ENCODE results near the gene POLR2B. TPM values are rescaled to one million over a fixed set of nuclear protein-coding genes. Genes with fewer than 3 reads are reported as not detected.
"Not testable (repeated sequence)": the region's sequence is repeated elsewhere in the genome, so short reads cannot be mapped to it uniquely, and the experiment has no call there.

POLR2B gene
- total RNA-seq: 70.2 and 71.7 TPM in 2 replicates

DNA sequence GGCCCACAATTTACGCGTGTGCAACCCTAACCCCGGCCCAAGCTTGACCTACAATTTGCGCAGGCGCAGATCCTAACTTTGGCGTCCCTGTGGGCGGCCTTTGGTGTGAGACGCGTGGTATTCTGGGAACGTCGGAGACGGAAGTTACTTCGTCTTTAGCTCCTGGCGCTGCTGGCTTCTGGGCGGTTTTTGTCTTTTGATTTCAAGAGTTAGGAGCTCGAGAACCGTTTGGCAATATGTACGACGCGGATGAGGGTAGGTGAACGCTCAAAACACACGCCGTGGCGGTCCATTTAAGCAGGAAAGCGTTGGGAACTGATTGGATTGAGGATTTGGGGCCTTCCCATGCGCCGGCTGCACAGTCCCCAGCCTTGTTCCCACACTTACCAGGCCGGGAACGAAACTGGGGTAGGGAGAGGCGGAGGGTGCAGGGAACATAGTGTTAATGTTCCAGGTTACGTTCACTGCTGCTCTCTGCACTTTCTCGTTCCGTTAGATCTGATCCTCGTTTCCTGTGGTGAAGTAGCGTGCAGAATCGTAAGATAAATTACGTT, at the start of gene POLR2B:
Gene POLR2B (plus strand): TSS at position 147 of the 554 bp plus-strand sequence. CDS start 90 bp downstream, at position 237.
- peak; percentile 94 to 95 for DNase-seq (ENCODE audit: low read depth in 2 of 2)

DNA sequence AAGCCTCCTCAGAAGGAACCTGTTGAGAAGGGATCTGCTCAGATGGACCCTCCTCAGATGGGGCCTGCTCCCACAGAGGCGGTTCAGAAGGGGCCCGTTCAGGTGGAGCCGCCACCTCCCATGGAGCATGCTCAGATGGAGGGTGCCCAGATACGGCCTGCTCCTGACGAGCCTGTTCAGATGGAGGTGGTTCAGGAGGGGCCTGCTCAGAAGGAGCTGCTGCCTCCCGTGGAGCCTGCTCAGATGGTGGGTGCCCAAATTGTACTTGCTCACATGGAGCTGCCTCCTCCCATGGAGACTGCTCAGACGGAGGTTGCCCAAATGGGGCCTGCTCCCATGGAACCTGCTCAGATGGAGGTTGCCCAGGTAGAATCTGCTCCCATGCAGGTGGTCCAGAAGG, 48.1 kb upstream of the POLR2B start:
- no peak for DNase-seq (ENCODE audit: low read depth in 2 of 2)

DNA sequence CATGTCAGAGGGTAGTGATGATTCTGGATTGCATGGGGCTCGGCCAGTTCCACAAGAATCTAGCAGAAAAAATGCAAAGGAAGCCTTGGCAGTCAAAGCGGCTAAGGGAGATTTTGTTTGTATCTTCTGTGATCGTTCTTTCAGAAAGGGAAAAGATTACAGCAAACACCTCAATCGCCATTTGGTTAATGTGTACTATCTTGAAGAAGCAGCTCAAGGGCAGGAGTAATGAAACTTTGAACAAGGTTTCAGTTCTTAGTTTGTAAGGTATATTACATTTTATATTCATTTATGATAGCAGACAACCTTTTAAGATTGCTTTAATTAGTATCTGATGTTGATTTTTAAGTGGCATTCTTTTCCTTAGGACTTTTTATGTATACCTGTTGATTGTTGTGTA, 46.8 kb upstream of the POLR2B start:
- no peak for DNase-seq (ENCODE audit: low read depth in 2 of 2)

DNA sequence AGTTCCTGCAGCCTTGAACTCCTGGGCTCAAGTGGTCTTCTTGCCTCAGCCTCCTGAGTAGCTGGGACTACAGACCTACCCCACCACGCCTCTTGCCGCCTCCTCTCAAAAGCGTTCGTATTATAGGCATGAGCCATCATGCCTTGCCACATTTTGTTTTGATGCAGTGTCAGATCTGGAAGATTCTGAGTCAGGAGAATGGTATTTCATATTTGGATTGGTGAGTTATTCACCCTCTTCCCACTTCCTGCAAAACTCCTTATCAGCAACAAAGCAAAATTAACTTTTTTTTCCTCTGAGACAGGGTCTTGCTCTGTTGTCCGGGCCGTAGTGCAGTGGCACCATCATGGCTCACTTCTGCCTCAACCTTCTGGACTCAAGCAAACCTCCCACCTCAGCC, 41.4 kb upstream of the POLR2B start:
- peak in 1 of 2 donors; percentile 76 for DNase-seq (ENCODE audit: low read depth in 2 of 2)

DNA sequence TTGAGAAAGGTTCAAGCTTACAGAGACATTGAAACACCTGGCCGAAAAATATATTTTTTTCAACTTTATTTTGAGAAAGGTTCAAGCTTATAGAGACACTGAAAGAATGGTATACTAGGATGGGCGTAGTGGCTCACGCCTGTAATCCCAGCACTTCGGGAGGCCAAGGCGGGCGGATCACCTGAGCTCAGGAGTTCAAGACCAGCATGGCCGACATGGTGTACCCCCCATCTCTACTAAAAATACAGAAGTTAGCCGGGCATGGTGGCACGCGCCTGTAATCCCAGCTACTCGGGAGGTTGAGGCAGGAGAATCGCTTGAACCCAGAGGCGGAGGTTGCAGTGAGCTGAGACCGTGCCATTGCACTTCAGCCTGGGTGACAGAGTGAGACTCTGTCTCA, 38.9 kb upstream of the POLR2B start:
- DNase-seq (ENCODE audit: low read depth in 2 of 2): not testable (repeated sequence)

DNA sequence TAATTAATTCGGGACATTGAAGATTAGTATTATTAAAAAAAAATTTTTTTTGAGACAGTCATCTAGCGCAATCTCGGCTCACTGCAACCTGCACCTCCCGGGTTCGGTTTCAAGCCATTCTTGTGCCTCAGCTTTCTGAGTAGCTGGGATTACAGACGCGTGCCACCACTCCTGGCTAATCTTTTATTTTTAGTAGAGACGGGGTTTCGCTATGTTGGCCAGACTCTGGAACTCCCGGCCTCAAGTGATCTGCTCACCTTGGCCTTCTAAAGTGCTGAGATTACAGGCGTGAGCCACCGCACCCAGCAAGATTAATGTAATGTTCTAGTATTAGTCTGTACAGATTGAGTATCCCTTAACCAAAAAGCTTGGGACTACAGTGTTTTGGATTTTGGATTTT, 38.3 kb upstream of the POLR2B start:
- DNase-seq (ENCODE audit: low read depth in 2 of 2): no peak

DNA sequence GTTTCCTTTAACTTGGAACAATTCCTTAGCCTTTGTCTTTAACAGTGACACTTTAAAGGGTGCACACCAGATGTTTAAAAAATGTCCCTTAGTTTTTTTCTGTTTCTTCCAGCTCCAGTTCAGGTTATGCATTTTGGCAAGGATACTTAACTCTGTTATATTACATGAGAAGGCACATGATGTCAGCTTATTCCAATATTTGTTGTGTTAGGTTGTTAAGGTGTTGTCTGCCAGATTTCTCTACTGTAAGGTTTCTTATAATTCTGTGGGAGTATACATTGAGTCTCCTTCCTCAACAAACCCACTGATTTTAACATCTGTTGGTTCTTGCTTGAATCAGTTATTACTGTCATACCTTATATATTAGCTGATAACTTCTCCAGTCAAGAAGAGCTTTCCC, 37.7 kb upstream of the POLR2B start:
- DNase-seq (ENCODE audit: low read depth in 2 of 2): no peak

DNA sequence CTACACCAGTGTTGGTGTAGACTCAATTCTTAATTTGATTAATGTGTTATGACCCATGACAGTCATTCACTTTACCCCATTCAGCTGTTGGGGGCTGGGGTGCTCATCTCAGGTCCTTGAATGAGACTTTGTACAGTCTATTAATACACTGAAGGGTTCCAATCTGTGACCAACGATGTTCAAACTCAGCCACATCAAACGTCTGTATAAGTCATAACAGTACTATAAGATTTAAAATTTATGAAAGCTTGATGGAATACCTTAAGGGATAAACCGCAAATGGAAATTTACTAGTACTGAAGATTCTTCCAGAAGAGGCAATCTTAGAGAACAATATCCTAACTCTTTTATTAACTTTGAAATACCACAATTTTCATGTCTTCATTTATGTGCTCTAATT, 37.3 kb upstream of the POLR2B start:
- no peak for DNase-seq (ENCODE audit: low read depth in 2 of 2)

DNA sequence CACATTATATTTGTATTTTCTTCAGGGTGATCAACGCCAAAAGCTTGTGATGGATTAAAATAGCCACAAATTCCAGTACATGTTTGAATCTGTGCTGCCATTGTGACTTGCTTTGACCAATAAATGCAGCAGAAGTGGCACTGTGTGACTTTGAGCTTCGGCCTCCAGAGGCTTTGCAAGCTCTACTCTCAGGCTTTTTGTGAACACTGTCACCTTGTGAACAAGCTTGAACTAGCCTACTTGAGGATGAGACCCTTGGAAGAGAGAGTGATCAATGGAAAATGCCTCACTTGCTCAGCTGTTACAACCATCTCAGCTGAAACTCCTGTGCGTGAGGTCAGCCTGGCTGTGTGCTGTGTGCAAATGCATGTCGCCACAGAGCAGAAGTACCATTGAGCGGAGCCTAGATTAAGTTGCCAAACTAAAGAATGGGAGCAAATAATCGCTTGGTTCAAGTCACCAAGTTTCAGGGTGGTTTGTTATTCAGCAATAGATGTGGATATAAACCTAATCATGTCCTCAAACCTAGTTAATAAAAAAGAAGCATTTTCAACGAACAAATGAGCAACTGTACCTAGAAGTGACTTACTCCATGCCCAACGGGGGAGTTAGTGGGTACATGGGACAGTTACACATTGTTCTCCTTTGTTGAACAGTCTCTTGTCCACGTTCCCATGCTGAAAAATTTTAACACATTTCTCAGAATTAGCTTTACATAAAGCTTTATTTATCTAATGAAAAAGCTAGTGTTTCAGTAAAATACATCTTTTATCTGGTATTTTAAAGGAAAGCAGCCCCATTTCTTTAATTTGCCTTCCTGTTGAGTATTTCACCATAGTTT, 24.8 kb upstream of the POLR2B start:
- no peak for DNase-seq (ENCODE audit: low read depth in 2 of 2)

DNA sequence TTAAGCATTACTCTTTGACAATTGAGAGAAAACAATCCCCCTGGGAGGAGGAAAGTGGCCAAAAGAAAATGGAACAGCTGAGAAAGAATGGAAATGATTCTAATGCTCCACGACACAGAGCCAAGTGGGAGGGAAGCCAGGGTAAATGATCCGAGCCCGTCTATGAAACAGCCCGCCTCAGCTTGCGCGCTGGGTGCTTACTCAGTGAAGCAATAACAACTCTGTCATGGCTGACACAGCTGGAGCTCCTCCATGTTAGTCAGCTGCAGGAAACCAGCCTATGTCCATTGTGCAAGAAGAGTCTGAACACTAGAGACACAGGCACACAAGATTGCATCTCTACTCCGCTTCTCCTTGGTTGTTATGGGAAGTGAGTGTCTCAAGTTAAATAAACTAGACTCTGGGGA, 20.6 kb upstream of the POLR2B start:
- DNase-seq (ENCODE audit: low read depth in 2 of 2): peak; percentile 92 to 95

DNA sequence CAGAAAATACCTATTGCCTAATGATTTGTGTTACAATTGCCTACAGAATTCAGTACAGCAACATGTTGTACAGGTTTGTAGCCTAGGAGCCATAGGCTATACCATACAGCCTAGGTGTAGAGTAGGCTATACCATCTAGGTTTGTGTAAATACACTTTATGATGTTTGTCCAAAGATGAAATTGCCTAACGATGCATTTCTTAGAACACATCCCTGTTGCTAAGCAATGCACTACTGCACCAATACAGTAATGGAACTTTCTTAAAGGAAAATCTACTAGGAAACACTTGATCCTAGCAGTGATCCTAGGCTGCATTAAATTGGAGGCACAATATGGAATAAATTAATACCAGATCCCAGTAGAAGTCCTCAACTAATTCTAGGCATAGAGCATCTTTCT, 19.6 kb upstream of the POLR2B start:
- DNase-seq (ENCODE audit: low read depth in 2 of 2): no peak

DNA sequence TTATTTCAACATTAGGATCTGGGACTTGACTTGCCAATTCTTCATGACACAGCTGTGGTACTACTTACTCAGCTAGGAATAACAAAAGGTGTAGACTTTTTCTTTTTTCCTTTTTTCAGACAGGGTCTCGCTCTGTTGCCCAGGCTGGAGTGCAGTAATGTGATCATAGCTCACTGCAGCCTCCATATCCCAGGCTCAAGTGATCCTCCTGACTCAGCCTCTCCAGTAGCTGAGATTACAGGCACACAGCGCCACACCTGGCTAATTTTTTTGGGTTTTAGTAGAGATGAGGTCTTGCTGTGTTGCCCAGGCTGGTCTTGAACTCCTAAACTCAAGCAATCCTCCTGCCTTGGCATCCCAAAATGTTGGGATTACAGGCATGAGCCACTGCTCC, 17.6 kb upstream of the POLR2B start:
- DNase-seq (ENCODE audit: low read depth in 2 of 2): no peak

DNA sequence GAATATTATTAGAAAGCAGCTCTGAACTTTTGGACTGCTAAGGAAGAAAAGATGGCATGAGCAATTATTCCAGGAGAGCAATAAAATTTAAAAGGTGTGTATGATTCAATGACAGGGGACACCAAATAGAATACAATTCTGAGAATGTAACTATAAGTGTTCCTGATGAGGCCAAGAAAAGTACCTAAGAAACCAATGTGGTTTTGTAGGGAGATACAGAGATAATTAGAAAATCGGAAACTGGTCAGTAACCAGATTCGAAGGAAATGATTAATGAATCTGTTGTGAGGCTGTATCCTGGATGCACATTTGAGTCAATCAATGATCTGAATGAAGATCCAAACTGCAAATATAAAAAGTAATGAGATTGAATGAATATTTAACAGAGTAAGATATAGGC, 7.3 kb upstream of the POLR2B start:
- DNase-seq (ENCODE audit: low read depth in 2 of 2): no peak

DNA sequence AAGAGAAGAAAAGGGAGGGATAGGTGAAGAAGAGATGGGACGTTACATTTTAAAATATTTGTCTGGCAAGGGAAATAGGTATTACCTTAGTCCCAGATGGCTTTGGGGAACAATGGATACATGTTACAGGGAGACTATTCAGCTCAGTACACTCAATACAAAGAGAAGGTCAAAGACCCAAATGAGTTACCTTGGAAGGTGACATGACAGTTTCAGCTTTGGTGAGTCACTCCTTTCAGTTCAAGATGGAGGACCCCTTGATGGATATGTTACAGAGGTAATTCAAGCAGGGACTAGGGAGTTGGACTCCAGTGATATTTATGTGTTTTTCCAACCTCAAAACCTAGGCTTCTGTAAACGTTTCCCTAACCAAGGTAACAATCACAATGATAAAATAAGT, 6.3 kb upstream of the POLR2B start:
- DNase-seq (ENCODE audit: low read depth in 2 of 2): no peak

DNA sequence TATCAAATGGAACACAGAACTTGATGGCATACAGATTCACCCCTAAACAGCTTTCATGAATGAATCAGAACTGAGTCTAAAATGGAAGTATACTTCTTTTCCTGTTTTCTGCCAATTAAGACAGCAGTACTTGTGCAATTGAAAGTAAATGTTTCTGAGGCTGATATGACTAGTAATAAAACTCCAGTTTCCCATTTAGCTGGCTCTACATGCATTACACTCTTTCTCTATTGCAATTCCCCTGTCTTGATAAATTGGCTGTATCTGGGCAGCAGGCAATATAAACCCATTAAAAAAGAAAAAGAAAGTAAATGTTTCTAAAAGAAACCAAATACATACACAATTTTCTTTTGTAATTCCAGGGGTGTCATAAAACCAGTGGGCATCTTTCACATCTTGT, 5.9 kb upstream of the POLR2B start:
- DNase-seq (ENCODE audit: low read depth in 2 of 2): no peak

DNA sequence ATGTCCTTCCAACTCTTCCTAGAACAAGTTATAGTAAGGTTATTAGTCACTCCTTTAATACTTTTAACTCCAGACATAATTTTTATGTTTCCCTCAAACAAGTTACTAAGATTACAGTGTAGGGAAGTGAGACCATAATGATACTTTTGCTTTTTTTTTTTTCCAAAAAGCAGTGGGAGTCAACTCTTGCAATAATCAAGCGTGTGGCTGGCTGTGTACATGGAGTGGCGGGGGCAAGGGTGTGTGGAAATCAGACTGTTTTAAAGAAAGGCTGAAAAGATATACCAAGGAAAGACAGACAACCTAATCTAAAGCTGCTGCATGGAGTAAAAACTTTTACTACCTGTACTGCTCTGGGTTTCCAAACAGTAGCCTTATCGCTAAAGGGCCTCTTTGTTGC, 5.4 kb upstream of the POLR2B start:
- DNase-seq (ENCODE audit: low read depth in 2 of 2): no peak

DNA sequence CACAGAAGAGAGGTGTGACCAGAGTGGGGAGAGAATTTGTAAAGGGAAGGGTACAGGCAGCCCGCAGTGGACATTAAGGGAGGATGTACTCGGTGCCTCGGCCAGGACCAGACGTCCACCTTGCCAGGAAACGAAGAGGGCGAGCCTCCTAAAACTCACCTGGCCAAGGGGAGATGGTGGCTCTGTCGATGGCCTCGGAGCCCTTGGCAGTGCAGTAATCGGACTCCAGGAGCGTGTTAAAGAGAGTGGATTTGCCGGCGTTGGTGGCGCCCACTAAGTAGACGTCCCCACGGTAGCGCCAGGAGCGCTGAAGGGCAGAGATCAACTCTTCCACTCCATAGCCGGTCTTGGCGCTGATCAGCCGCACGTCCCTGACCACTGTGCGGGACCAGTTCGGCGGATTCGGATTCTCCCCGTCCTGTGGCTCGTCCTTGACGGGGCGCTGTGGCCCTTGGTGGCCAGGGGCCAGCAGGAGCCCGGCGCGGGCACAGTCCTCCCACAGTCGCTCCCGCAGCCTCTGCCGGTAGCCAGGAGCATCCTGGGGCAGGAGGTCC, 2.3 kb upstream of the POLR2B start:
- DNase-seq (ENCODE audit: low read depth in 2 of 2): peak; percentile 16 to 30

DNA sequence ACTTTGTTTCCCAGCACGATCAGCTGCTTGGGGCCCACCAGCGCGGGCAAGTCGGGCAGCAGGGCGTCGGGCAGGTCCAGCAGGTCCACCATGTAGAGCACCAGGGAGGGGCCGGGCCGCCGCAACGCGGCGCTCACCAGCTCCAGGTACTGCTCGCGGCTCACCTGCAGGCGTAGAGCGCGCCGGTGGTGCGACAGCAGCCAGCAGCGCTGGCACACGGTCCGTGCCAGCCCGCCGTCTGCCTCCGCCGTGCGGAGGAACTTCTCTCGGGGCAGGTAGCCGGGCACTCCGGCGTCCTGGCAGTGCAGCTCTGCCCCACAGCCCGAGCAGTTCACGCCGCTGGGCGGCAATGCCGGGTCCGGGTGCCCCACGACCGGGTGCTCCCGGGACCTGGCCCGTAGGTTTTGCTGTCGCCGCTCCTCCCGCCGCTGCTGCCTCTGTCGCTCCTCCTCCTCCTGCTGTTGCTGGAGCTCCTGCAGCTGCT, 1.8 kb upstream of the POLR2B start:
- peak in 1 of 2 donors; percentile 46 for DNase-seq (ENCODE audit: low read depth in 2 of 2)

DNA sequence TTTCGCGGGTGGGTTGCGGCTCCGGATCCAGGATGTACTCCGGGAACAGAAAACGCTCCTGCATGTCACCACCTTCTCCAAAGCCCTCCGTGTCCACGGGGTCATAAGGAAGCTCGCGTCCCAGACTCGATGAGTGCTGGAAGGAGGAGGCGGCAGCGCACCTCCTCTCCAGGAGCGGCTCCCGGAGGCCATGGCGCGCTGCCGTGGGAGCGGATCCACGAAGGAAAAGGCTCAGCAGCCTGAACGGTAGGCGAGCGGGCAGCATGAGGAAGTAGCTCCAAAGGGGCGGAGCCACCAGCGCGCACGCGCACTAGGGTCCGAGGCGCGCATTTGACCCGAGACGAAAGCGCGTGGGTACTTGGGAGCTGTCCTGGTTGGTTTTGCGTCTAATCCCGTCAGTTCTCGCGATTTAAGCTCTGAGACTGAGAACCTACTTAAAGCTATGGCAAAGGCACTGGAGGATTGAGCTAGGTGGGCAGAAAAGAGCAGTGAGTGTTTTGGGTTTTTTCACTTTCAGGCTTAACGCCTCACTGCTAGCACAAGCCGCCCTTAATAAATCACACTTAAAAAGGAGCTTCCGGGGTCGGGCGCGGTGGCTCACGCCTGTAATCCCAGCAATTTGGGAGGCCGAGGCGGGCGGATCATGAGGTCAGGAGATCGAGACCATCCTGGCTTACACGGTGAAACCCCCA, 1.2 kb upstream of the POLR2B start, which contains the start of gene NOA1:
Gene NOA1 (minus strand): TSS at position 286 of the 692 bp plus-strand sequence. CDS start 21 bp downstream, at position 265.
- peak; percentile 98 to 99 for DNase-seq (ENCODE audit: low read depth in 2 of 2)

DNA sequence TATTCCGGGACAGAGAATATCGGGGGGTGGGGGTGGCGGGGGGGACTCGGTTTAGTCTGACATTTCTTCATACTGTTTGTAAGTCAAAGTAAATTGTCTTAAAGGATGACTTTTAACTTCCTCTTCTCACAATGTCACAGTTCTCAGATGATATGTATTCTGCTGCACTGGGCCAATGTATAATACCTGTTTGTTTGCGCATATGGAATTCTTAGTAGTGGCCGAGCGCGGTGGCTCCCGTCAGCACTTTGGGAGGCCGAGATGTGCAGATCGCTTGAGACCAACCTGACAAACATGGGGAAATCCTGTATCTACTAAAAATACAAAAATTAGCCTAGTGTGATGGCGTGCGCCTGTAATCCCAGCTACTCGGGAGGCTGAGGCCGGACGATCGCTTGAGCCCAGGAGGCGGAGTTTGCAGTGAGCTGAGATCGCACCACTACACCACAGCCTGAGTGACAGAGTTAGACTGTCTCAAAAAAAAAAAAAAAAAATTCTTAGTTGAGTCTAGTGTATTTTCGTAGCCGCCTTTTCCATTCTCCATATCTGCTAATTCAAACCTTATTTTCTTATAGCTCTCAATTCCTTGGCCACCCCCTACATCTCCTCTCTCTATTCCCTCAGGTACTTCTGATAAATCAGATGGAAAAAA, 851 bp downstream of the POLR2B start:
- peak; percentile 51 to 74 for DNase-seq (ENCODE audit: low read depth in 2 of 2)

DNA sequence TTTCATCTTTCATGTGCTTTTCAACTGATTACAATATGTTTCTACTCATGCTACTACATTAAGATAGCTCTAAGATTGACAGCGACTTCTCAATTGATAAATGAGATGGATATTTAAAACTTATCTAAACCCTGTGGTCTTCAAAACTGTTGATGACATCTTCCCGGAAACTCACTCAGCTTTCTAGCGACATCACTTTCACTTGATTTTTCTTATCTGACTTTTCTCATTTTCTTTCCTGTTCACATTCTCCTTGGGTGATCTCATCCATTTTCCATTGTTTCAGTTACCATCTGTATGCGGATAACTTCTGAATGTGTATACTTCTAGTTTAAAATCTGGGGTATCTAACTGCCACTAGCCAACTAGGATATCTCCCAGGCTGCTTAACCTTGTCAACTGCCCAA, 3.1 kb downstream of the POLR2B start:
- peak; percentile 57 to 83 for DNase-seq (ENCODE audit: low read depth in 2 of 2)

Measured in lung microvascular endothelial cell (primary cell).